Measurements from ENCODE around the gene TMA7.
"Not testable (repeated sequence)": the region's sequence is repeated elsewhere in the genome, so short reads cannot be mapped to it uniquely, and the experiment has no call there.

The TMA7 gene

DNA sequence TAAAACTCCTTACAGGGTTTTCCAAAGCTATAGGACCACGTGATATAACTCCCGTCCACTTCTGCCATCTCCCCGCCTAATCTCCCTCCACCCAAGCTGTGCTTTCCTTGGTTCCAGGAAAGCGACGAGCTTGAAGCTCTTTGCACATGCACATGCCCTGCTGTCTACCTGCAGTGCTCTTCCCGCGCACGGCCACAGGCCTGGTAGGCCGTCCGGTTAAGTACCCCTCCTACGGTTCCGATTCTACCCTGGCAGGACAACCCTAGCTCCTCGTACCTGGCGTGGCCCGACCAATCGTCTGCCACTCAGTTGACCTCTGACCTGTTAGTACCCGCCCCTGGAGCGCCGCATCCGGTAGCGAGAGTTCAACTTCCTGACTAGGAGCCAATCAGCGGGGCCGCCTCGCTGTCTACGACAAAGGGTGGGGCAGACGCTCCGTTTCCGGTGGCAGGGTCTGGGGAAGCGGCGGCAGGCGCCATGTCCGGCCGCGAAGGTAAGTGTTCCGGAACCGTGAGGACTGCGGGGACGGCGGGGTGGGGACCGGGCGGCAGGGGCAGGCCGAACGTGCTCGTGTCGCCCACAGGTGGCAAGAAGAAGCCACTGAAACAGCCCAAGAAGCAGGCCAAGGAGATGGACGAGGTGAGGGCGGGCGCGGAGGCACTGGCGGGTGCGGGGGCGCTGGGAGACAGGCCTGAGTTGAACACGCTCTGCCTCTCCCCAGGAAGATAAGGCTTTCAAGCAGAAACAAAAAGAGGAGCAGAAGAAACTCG, at the start of gene TMA7, which contains the start of gene CCDC51:
Gene TMA7, plus strand, starts transcription at position 438 of the 770 bp plus-strand sequence. Its CDS starts 40 bp downstream, at position 478.
Gene CCDC51, minus strand, starts transcription at position 300 of the 770 bp plus-strand sequence. CDS start 4,991 bp downstream, outside the sequence.
- Histone ChIP-seq H3K36me3 (replicated peaks) (peaks cover 36% of the 10 kb centered on the region), H3K27me3 (ENCODE audit: low read depth) (no peaks in the 10 kb centered on the region), H3K4me1 (peaks cover 11% of the 10 kb centered on the region), H3K9me3 (no peaks in the 10 kb centered on the region), H3K4me3 (peak within 1 kb of the TSS; percentile 87)
- DNase-seq (ENCODE audit: low spot score in 2 of 2): peak; percentile 93 to 99
- in situ Hi-C loops (cut with MboI; ENCODE audit: low sequenced_read_pairs): loop anchor here (5.0 kb wide), 3 partner anchors 168 to 248 kb away; no protein-coding TSS in a partner anchor

DNA sequence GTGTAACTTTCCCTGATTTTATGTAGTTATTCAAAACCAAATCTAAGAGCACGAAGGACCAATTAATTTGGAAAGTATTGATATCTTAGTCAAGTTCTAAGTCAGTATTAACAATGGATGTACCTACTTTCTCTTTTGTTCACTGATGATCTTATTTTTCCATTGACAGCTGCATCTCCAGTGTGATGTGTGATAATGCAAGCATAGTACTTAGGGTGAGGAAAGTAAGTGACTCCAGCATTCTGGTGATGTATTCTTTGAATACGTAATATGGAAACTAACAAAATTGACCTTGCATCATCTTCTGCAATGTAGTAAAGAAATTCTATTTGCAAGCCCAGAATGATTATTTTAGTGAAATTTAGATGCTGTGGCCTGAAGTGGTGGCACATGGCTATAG, 45.7 kb upstream of the TMA7 start:
- H3K9me3 ChIP-seq: no peaks in the 10 kb centered on the region
- no peak for DNase-seq (ENCODE audit: low spot score in 2 of 2)
- in situ Hi-C loops (cut with MboI; ENCODE audit: low sequenced_read_pairs): no loop called here
- no peak overlapping the region for H3K4me3 ChIP-seq
- H3K36me3 ChIP-seq (replicated peaks): no peaks in the 10 kb centered on the region
- H3K4me1 ChIP-seq: no peaks in the 10 kb centered on the region
- peaks cover 5% of the 10 kb centered on the region; the same call in 1 of the 2 replicates for H3K27me3 ChIP-seq (ENCODE audit: low read depth)

DNA sequence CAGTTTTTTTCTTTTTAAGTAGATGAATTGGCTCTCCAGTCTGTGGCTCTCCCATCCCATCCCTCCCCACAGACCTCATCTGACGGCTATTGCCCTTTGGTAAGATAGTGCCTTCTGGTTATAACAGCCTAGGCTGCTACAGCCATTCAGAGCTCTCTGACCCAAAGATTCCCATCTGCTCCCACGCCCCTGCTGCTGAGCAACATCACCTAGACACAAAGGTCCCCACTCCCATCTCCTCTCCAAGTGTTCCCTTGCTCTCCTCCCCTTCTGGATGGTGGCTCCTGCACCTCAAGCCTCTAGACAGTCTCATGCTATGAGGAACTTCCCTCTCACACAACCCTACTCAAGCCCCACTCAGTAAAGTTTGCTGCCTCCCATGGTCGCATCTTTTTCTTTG, 44.3 kb upstream of the TMA7 start:
- H3K9me3 ChIP-seq: no peaks in the 10 kb centered on the region
- no peaks in the 10 kb centered on the region for H3K36me3 ChIP-seq (replicated peaks)
- H3K27me3 ChIP-seq (ENCODE audit: low read depth): peaks cover 2% of the 10 kb centered on the region; the same call in 1 of the 2 replicates
- in situ Hi-C loops (cut with MboI; ENCODE audit: low sequenced_read_pairs): no loop called here
- no peak for DNase-seq (ENCODE audit: low spot score in 2 of 2)
- H3K4me3 ChIP-seq: no peak overlapping the region
- H3K4me1 ChIP-seq: no peaks in the 10 kb centered on the region

DNA sequence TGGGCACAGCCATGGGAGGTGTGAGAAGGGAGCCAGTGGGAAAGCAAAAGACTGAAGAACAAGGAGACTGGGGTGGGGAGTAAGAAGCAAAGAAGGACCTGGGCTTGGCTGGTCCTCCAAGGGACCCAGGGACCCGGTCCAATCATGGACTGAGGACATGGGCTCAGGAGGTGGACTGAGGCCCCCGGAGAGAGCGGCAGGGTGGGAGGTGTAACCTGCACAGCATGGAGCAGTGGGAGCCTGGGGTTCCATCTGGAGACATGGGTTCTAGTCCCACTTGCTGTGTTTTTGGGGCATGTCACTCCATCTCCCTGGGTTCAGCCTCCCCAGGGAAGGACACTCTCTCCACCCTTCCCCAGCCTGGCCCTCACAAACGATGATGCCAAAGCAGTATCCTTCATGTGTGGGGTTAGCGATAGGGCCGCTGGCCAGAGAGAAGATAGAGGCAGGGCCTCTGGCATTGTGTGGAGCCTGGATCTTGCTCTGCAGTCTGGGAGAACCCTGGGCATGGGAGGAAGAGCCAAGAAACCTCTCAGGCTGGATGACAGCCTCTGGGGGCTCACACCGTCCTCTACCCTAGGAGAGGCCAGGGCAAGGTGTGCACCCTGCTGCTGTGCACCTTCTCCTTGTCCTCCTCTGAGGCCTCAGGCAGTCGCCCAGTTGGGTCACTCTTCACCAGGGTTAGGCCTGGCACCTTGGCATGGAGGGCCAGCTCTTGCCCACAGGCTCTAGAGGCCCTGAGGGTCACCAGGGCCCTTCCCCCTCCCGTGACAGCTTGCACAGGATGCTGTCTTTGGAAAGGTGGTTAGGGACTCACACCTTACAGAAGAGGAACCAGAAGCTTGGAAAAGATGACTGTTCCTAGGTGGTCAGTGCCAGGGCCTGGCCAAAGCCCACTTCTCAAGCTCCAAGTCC, 42.0 kb upstream of the TMA7 start:
- Histone ChIP-seq H3K27me3 (ENCODE audit: low read depth) (0 out of 2 replicates have a peak, but pooled peaks cover 2% of the 10 kb centered on the region), H3K9me3 (no peaks in the 10 kb centered on the region), H3K36me3 (replicated peaks) (no peaks in the 10 kb centered on the region), H3K4me3 (no peak overlapping the region), H3K4me1 (no peaks in the 10 kb centered on the region)
- in situ Hi-C loops (cut with MboI; ENCODE audit: low sequenced_read_pairs): no loop called here
- DNase-seq (ENCODE audit: low spot score in 2 of 2): no peak

DNA sequence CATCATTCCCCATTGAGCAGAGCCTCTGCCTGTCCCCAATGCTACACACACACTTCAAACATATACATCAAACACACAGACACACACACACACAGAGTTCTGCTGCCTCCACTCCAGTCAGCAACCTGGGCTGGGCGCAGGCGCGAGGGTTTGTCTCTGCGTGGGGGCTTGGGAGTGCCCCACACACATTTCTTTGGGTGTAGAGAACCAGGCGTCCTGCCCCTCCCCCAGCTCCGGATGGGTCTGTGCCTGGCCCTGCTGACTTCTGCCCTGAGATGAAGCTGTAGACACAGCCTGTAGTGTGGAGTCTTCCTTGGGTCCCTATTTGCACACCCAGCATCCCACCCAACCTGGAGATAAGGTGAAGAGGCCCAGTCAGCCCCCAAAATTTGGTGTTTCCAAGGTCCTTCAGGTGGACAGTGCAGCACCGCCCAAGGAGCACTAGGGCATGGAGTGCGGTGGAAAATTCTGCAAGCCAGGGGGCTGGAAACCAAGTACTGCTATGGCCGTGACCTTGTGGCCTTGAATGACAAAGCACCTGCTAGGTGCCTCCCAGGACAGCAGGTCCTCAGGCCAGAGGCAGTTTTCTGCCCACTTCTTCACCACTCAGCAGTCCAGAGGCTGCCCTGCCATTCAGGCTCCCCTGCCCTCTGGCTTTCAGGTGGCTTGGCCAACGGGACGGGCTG, 41.2 kb upstream of the TMA7 start:
- in situ Hi-C loops (cut with MboI; ENCODE audit: low sequenced_read_pairs): no loop called here
- Histone ChIP-seq H3K27me3 (ENCODE audit: low read depth) (0 out of 2 replicates have a peak, but pooled peaks cover 2% of the 10 kb centered on the region), H3K4me1 (no peaks in the 10 kb centered on the region), H3K36me3 (replicated peaks) (no peaks in the 10 kb centered on the region), H3K4me3 (no peak overlapping the region), H3K9me3 (no peaks in the 10 kb centered on the region)
- no peak for DNase-seq (ENCODE audit: low spot score in 2 of 2)

DNA sequence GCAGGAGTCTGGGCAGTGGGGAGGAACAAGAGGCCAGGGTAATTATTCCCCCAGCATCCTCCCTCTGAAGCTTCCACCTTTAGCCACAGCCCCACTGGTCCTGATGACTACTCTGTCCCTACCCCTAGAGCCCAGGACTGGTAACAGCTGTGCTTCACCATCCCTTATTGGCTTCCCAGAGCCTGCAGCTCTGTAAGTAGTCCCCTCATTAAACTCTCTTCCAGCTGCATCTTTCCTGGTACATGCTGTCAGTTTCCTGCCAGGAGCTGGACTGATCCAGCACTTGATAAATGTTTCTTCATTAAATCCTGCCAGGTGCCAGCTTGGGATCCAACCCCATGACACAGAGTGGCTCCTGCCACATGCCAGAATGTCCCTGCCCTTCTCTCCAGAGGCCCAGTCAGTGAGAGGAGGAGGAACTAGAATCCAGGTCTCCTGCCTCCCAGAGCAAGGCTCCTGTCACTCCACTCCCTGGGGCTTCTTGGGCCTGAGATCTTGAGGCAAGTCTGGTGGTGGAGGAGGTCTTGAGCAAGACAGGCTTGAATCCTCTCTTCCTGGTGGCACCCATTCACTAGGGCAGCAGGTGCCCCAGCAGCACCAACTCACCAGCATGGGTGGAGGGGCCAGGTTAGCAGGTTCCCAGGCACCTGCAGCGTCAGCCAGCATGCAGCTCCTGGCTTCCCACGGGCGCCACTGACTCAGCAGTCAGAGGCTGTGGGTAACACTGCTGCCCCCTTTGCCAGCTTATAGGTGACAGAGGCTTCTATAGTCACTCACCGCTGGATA, 40.5 kb upstream of the TMA7 start:
- Histone ChIP-seq H3K4me1 (no peaks in the 10 kb centered on the region), H3K9me3 (no peaks in the 10 kb centered on the region), H3K27me3 (ENCODE audit: low read depth) (0 out of 2 replicates have a peak, but pooled peaks cover 2% of the 10 kb centered on the region), H3K4me3 (no peak overlapping the region), H3K36me3 (replicated peaks) (no peaks in the 10 kb centered on the region)
- DNase-seq (ENCODE audit: low spot score in 2 of 2): peak in 1 of 2 experiments; percentile 10
- in situ Hi-C loops (cut with MboI; ENCODE audit: low sequenced_read_pairs): no loop called here

DNA sequence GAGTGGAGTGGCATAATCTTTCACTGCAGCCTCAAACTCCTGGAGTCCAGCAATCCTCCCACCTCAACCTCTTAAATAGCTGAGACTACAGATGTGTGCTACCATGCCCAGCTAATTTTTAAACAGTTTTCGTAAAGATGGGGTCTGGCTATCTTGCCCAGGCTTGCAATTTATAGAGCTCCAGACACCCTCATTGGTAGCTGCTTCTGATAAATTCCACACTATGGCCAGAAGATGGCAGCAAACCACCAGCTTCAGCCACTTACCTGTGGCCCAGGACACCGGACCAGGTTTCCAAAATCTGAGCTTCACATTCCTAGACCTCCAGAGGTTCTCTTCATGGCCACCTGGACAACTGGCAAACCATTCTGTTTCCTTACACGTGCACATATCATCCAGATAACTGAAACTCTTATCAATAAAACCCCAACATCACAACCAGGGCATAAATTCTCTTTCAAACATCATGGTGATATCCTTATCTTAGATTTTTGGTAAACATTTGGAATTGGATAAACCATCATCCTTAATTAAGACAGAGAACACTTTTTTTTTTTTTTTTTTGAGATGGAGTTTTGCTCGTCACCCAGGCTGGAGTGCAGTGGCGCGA, 39.1 kb upstream of the TMA7 start:
- Histone ChIP-seq H3K4me3 (no peak overlapping the region), H3K9me3 (no peaks in the 10 kb centered on the region), H3K4me1 (no peaks in the 10 kb centered on the region), H3K36me3 (replicated peaks) (no peaks in the 10 kb centered on the region), H3K27me3 (ENCODE audit: low read depth) (0 out of 2 replicates have a peak, but pooled peaks cover 1% of the 10 kb centered on the region)
- in situ Hi-C loops (cut with MboI; ENCODE audit: low sequenced_read_pairs): no loop called here
- peak; percentile 56 to 69 for DNase-seq (ENCODE audit: low spot score in 2 of 2)

DNA sequence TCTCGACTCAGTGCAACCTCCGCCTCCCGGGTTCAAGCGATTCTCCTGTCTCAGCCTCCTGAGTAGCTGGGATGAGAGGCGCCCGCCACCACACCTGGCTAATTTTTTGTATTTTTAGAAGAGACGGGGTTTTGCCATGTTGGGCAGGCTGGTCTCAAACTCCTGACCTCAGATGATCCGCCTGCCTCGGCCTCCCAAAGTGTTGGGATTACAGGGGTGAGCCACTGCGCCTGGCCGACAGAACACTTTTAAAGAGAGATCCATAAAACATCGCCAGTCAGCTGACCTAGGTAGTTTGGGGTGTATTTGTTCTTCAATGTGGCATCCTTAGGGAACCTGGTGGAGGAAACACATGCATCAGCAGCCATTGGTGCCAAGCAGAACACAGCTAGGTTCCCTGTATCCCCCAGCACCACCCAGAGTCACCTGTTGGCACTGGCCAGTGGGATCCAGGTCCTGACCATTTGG, 38.6 kb upstream of the TMA7 start:
- in situ Hi-C loops (cut with MboI; ENCODE audit: low sequenced_read_pairs); H3K9me3 ChIP-seq; H3K27me3 ChIP-seq (ENCODE audit: low read depth); H3K4me1 ChIP-seq; DNase-seq (ENCODE audit: low spot score in 2 of 2); H3K4me3 ChIP-seq; H3K36me3 ChIP-seq (replicated peaks): not testable (repeated sequence)

DNA sequence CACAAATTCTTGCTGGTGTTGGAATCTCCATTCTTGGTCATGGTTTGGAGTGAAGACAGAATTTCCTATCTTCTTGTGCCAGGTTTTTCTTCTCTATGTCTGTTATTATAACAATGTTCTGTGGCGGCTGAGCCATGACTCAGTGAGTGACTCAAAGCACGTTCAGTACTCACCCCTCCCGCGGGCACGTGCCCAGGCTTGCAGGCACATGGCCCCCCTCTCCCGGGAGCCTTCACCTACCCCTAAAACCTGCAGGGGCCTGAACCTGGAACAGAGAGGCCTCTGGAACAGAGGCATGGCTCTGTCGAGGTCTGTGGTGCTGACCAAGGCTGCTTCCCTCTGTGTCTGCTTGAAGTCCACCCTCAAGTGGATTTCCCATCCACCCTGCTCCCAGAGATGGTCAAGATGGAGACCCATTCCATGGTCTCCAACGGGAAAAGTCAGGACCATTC, 37.8 kb upstream of the TMA7 start:
- Histone ChIP-seq H3K4me1 (no peaks in the 10 kb centered on the region), H3K4me3 (no peak overlapping the region), H3K36me3 (replicated peaks) (no peaks in the 10 kb centered on the region), H3K27me3 (ENCODE audit: low read depth) (no peaks in the 10 kb centered on the region), H3K9me3 (no peaks in the 10 kb centered on the region)
- peak in 1 of 2 experiments; percentile 6 for DNase-seq (ENCODE audit: low spot score in 2 of 2)
- in situ Hi-C loops (cut with MboI; ENCODE audit: low sequenced_read_pairs): no loop called here

DNA sequence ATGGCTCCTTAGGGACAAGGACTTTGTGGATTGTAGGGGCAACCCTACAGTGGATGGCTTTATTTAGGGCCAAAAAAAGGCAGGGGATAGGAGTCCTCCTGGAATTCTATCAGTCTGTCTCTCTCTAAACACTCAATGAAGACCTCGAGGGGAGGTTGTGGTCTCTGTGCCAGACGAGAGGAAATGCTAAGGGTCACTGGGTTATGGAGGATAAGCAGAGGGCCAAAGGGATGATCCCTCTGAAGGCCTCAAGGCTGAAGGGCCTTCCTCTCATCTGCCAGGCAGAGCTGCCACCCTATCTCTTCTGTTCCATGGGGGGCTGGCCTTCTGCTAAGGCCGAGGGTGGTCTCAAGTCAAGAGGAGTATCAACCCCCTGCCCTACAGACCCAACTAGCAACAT, 37.1 kb upstream of the TMA7 start:
- Histone ChIP-seq H3K36me3 (replicated peaks) (no peaks in the 10 kb centered on the region), H3K4me3 (no peak overlapping the region), H3K4me1 (no peaks in the 10 kb centered on the region), H3K9me3 (no peaks in the 10 kb centered on the region), H3K27me3 (ENCODE audit: low read depth) (no peaks in the 10 kb centered on the region)
- in situ Hi-C loops (cut with MboI; ENCODE audit: low sequenced_read_pairs): no loop called here
- no peak for DNase-seq (ENCODE audit: low spot score in 2 of 2)

DNA sequence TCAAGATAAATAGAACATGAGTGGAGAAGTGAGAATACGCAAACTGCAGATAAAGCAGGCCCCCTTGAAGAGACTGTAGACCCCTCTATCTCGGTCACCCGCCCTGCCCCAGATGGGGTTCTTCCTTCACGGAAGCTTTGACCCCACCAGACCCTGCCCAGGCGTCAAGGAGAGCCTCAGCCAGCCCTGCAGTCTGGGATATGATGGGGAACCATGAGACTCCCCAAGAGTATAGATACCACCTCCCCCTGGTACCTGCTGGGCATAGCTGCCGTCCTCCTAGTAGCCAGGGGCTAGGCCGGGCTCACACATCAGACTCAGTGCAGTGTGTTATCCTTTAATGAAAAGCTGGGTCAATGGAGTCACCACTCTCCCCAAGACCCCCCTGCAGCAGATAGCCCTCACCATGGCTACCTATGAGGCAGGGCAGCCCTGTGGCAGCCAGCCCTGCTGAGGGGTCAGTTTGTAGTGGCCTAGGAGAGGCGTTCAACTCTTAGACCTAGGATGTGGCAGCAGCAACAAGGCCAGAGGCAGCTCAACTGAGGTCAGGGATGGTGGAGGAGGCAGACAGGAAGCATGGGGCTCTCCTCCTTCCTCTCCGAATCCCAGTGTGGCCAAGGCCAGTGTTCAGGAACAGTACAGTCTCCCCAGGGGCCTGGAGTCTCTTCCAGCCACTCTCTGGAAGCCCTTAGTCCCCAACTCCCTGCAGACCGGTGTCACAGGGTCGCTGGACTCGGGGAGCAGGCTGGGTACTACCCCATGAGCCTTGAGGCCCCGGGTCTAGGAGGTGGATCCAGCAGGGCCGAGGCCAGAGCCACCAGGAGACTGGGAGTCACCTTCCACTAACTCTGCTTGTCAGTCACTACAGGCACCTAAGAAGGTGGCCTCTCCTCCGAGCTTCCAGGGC, 36.3 kb upstream of the TMA7 start:
- H3K36me3 ChIP-seq (replicated peaks): no peaks in the 10 kb centered on the region
- DNase-seq (ENCODE audit: low spot score in 2 of 2): peak in 1 of 2 experiments; percentile 4
- in situ Hi-C loops (cut with MboI; ENCODE audit: low sequenced_read_pairs): no loop called here

More for the DNA sequence above, 36.3 kb upstream of the TMA7 start:
- H3K4me3 ChIP-seq: no peak overlapping the region
- H3K27me3 ChIP-seq (ENCODE audit: low read depth): no peaks in the 10 kb centered on the region
- no peaks in the 10 kb centered on the region for H3K4me1 ChIP-seq
- H3K9me3 ChIP-seq: no peaks in the 10 kb centered on the region

All from HAP-1 (cell line).